ENCODE results near the gene ARPC4. TPM values are rescaled to one million over a fixed set of nuclear protein-coding genes. Genes with fewer than 3 reads are reported as not detected.

ARPC4 gene
- total and polyA plus RNA-seq, 4 donors, result 109 to 141 (median 135) TPM

- H3K4me1 ChIP-seq (ENCODE audit: control insufficient read depth, insufficient read depth, low read length), result peaks cover 6% of the 10 kb centered on the region
- H3K4me3 ChIP-seq (ENCODE audit: low read depth, low read length), result no peak overlapping the region
- H3K27ac ChIP-seq (ENCODE audit: low read depth, low read length), result no peak overlapping the region
- no peaks in the 10 kb centered on the region for H3K9me3 ChIP-seq (ENCODE audit: control insufficient read depth, insufficient read depth, low read length)
- WGBS (ENCODE audit: insufficient coverage), result 84% methylated on average over 6 of the region's 8 CpGs
- H3K27me3 ChIP-seq (ENCODE audit: control insufficient read depth, insufficient read depth, low read length), result no peaks in the 10 kb centered on the region
- peaks cover 53% of the 10 kb centered on the region for H3K36me3 ChIP-seq (ENCODE audit: control insufficient read depth, insufficient read depth, low read length)
- no peak for DNase-seq (ENCODE audit: low read depth in 4 of 6, low spot score in 6 of 6)
These were observed 13.0 kb upstream of the ARPC4 start for GRCh38 chr3:9779721-9780457.

DNA sequence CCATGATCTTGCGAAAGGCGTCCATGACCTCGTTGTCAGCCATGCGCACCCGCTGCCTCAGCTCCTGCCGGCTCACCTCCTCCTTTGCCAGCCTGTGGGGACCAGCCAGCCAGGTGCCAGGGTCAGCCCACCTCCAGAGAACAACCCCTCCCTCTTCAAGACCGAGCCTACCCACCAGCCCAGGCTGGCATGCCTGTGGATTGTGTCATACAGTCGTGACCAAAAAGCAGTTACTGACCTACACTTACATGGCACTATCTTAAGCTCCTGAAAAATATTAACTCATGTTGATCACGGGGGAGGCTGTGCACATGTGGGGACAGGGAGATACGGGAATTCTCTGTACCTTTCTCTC, 12.4 kb upstream of the ARPC4 start:
- peaks cover 57% of the 10 kb centered on the region for H3K36me3 ChIP-seq (ENCODE audit: control insufficient read depth, insufficient read depth, low read length)
- H3K4me1 ChIP-seq (ENCODE audit: control insufficient read depth, insufficient read depth, low read length), result peaks cover 6% of the 10 kb centered on the region
- WGBS (ENCODE audit: insufficient coverage), result 92% methylated on average over 7 of the region's 10 CpGs
- no peak for DNase-seq (ENCODE audit: low read depth in 4 of 6, low spot score in 6 of 6)
- H3K27me3 ChIP-seq (ENCODE audit: control insufficient read depth, insufficient read depth, low read length), result no peaks in the 10 kb centered on the region
- no peak overlapping the region for H3K4me3 ChIP-seq (ENCODE audit: low read depth, low read length)
- H3K27ac ChIP-seq (ENCODE audit: low read depth, low read length), result no peak overlapping the region
- no peaks in the 10 kb centered on the region for H3K9me3 ChIP-seq (ENCODE audit: control insufficient read depth, insufficient read depth, low read length)

GRCh38 chr3:9780910-9781309, 12.0 kb upstream of the ARPC4 start:
- H3K4me3 ChIP-seq (ENCODE audit: low read depth, low read length), result no peak overlapping the region
- WGBS (ENCODE audit: insufficient coverage), result 100% methylated on average over 1 of the region's 4 CpGs
- peaks cover 6% of the 10 kb centered on the region for H3K4me1 ChIP-seq (ENCODE audit: control insufficient read depth, insufficient read depth, low read length)
- no peaks in the 10 kb centered on the region for H3K27me3 ChIP-seq (ENCODE audit: control insufficient read depth, insufficient read depth, low read length)
- peaks cover 61% of the 10 kb centered on the region for H3K36me3 ChIP-seq (ENCODE audit: control insufficient read depth, insufficient read depth, low read length)
- no peak for DNase-seq (ENCODE audit: low read depth in 4 of 6, low spot score in 6 of 6)
- no peak overlapping the region for H3K27ac ChIP-seq (ENCODE audit: low read depth, low read length)
- no peaks in the 10 kb centered on the region for H3K9me3 ChIP-seq (ENCODE audit: control insufficient read depth, insufficient read depth, low read length)

DNA sequence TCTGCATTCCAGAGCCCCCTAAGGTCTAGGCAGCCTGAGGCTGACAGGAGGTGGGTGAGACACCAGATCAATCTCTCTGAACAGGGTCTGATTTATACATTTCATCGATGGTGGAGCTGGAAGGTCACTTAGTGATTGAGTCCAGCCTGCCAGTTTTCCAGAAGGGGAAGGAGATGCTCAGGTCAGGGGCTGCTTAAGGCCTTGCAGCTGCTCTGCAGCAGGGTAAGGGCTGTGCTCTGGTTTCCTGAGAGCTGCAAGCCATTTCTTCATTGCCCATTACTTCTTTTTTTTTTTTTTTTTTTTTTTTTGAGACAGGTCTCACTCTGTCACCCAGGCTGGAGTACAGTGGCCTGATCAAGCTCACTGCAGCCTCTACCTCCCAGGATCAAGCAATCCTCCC, 11.3 kb upstream of the ARPC4 start:
- WGBS (ENCODE audit: insufficient coverage), result 78% methylated on average over 1 of the region's 1 CpG
- Histone ChIP-seq H3K4me1 (ENCODE audit: control insufficient read depth, insufficient read depth, low read length) (peaks cover 6% of the 10 kb centered on the region), H3K27ac (ENCODE audit: low read depth, low read length) (no peak overlapping the region), H3K27me3 (ENCODE audit: control insufficient read depth, insufficient read depth, low read length) (no peaks in the 10 kb centered on the region), H3K36me3 (ENCODE audit: control insufficient read depth, insufficient read depth, low read length) (peaks cover 65% of the 10 kb centered on the region), H3K9me3 (ENCODE audit: control insufficient read depth, insufficient read depth, low read length) (no peaks in the 10 kb centered on the region), H3K4me3 (ENCODE audit: low read depth, low read length) (no peak overlapping the region)
- no peak for DNase-seq (ENCODE audit: low read depth in 4 of 6, low spot score in 6 of 6)

DNA sequence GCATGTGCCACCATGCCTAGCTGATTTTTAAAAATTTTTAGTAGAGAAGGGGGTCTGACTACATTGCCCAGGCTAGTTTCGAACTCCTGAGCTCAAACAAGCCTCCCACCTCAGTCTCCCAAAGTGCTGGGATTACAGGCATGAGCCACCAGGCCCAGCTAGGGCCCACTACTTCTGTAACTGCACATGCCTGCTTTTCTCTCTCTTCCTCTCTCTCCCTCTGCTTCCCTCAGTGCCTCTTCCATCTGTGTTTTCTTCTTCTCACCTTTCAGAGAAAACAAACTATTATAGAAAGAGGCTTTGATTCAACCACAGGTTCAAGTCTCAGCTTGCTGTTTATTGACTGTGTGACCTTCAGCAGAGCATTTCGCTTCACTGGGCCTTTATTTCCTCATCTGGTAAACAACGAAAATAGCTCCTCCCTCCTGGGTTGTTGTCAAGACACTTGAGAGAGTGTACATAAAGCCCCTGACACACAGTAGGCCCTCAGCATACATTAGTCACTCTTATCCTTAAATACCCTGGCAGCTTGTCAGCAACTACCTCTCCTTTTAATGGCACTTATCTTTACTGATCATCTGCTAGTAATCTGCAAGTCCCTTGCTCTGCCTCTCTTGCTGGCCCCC, 10.8 kb upstream of the ARPC4 start:
- Histone ChIP-seq H3K27ac (ENCODE audit: low read depth, low read length) (no peak overlapping the region), H3K4me1 (ENCODE audit: control insufficient read depth, insufficient read depth, low read length) (peaks cover 2% of the 10 kb centered on the region), H3K36me3 (ENCODE audit: control insufficient read depth, insufficient read depth, low read length) (peaks cover 69% of the 10 kb centered on the region), H3K27me3 (ENCODE audit: control insufficient read depth, insufficient read depth, low read length) (no peaks in the 10 kb centered on the region), H3K4me3 (ENCODE audit: low read depth, low read length) (no peak overlapping the region), H3K9me3 (ENCODE audit: control insufficient read depth, insufficient read depth, low read length) (no peaks in the 10 kb centered on the region)
- DNase-seq (ENCODE audit: low read depth in 4 of 6, low spot score in 6 of 6), result no peak
- WGBS (ENCODE audit: insufficient coverage), result 84% methylated on average over 3 of the region's 3 CpGs

- peaks cover 73% of the 10 kb centered on the region for H3K36me3 ChIP-seq (ENCODE audit: control insufficient read depth, insufficient read depth, low read length)
- no peak overlapping the region for H3K27ac ChIP-seq (ENCODE audit: low read depth, low read length)
- H3K27me3 ChIP-seq (ENCODE audit: control insufficient read depth, insufficient read depth, low read length), result no peaks in the 10 kb centered on the region
- no peaks in the 10 kb centered on the region for H3K9me3 ChIP-seq (ENCODE audit: control insufficient read depth, insufficient read depth, low read length)
- peak in 1 of 6 donors; percentile 34 for DNase-seq (ENCODE audit: low read depth in 4 of 6, low spot score in 6 of 6)
- WGBS (ENCODE audit: insufficient coverage), result no CpG with 5 or more reads among the region's 3 CpGs
- H3K4me3 ChIP-seq (ENCODE audit: low read depth, low read length), result no peak overlapping the region
- H3K4me1 ChIP-seq (ENCODE audit: control insufficient read depth, insufficient read depth, low read length), result no peaks in the 10 kb centered on the region
These were observed 10.1 kb upstream of the ARPC4 start for GRCh38 chr3:9782770-9783169.

- no peaks in the 10 kb centered on the region for H3K4me1 ChIP-seq (ENCODE audit: control insufficient read depth, insufficient read depth, low read length)
- no peak overlapping the region for H3K27ac ChIP-seq (ENCODE audit: low read depth, low read length)
These were observed 8.9 kb upstream of the ARPC4 start for GRCh38 chr3:9783954-9784353.

GRCh38 chr3:9784965-9785364, 7.9 kb upstream of the ARPC4 start:
- H3K4me3 ChIP-seq (ENCODE audit: low read depth, low read length), result no peak overlapping the region
- no peaks in the 10 kb centered on the region for H3K9me3 ChIP-seq (ENCODE audit: control insufficient read depth, insufficient read depth, low read length)
- no peak for DNase-seq (ENCODE audit: low read depth in 4 of 6, low spot score in 6 of 6)
- no peaks in the 10 kb centered on the region for H3K27me3 ChIP-seq (ENCODE audit: control insufficient read depth, insufficient read depth, low read length)
- no peak overlapping the region for H3K27ac ChIP-seq (ENCODE audit: low read depth, low read length)
- WGBS (ENCODE audit: insufficient coverage), result 83% methylated on average over 1 of the region's 4 CpGs
- H3K36me3 ChIP-seq (ENCODE audit: control insufficient read depth, insufficient read depth, low read length), result peaks cover 79% of the 10 kb centered on the region
- no peaks in the 10 kb centered on the region for H3K4me1 ChIP-seq (ENCODE audit: control insufficient read depth, insufficient read depth, low read length)

More at GRCh38 chr3:9783954-9784353, 8.9 kb upstream of the ARPC4 start:
- no peak overlapping the region for H3K4me3 ChIP-seq (ENCODE audit: low read depth, low read length)
- no peak for DNase-seq (ENCODE audit: low read depth in 4 of 6, low spot score in 6 of 6)
- H3K27me3 ChIP-seq (ENCODE audit: control insufficient read depth, insufficient read depth, low read length), result no peaks in the 10 kb centered on the region
- H3K36me3 ChIP-seq (ENCODE audit: control insufficient read depth, insufficient read depth, low read length), result peaks cover 81% of the 10 kb centered on the region
- 89% methylated on average over 14 of the region's 14 CpGs for WGBS (ENCODE audit: insufficient coverage)
- H3K9me3 ChIP-seq (ENCODE audit: control insufficient read depth, insufficient read depth, low read length), result no peaks in the 10 kb centered on the region

- no peak overlapping the region for H3K27ac ChIP-seq (ENCODE audit: low read depth, low read length)
- peaks cover 75% of the 10 kb centered on the region for H3K36me3 ChIP-seq (ENCODE audit: control insufficient read depth, insufficient read depth, low read length)
- no peak overlapping the region for H3K4me3 ChIP-seq (ENCODE audit: low read depth, low read length)
- no peaks in the 10 kb centered on the region for H3K4me1 ChIP-seq (ENCODE audit: control insufficient read depth, insufficient read depth, low read length)
- H3K9me3 ChIP-seq (ENCODE audit: control insufficient read depth, insufficient read depth, low read length), result no peaks in the 10 kb centered on the region
- no peak for DNase-seq (ENCODE audit: low read depth in 4 of 6, low spot score in 6 of 6)
- H3K27me3 ChIP-seq (ENCODE audit: control insufficient read depth, insufficient read depth, low read length), result no peaks in the 10 kb centered on the region
- WGBS (ENCODE audit: insufficient coverage), result 96% methylated on average over 4 of the region's 7 CpGs
These were observed 7.3 kb upstream of the ARPC4 start for GRCh38 chr3:9785602-9786001.

DNA sequence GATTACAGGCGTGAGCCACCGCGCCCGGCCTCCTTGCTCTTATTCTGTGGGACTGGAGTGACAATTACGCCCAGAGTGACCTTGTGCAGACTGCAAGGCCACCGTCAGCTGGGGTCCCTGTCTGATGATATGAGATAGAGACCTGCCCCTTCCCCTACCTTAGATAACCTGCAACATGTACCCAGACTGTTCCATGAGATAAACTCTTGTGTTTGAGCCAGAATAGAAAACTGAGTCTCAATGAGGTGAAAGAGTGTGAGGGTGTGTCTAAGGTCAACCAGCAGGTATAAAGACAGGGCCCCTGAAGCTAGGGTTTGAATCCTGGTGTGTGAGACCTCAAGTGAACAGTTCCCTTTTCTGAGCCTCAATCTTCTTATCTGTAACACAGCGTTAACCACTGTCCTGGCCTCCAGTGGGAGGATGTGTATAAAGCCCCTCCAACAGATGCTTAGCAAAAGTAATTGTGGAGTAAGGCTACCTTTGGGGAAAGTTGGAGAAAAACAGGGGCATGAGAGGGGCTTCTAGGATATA, 6.6 kb upstream of the ARPC4 start:
- Histone ChIP-seq H3K27me3 (ENCODE audit: control insufficient read depth, insufficient read depth, low read length) (no peaks in the 10 kb centered on the region), H3K36me3 (ENCODE audit: control insufficient read depth, insufficient read depth, low read length) (peaks cover 71% of the 10 kb centered on the region), H3K9me3 (ENCODE audit: control insufficient read depth, insufficient read depth, low read length) (no peaks in the 10 kb centered on the region), H3K4me3 (ENCODE audit: low read depth, low read length) (no peak overlapping the region), H3K4me1 (ENCODE audit: control insufficient read depth, insufficient read depth, low read length) (peaks cover 3% of the 10 kb centered on the region), H3K27ac (ENCODE audit: low read depth, low read length) (no peak overlapping the region)
- no CpG with 5 or more reads among the region's 7 CpGs for WGBS (ENCODE audit: insufficient coverage)
- no peak for DNase-seq (ENCODE audit: low read depth in 4 of 6, low spot score in 6 of 6)
